Brain pericyte (primary cell): ENCODE data around the gene HBA1.
"Not testable (repeated sequence)": the region's sequence is repeated elsewhere in the genome, so short reads cannot be mapped to it uniquely, and the experiment has no call there.

ENCODE experiments used
- DNase-seq: peaks from one replicate; pipeline ENCODE4 v3.0.0-alpha.2; 2012; ENCODE audit warnings: low read depth, low spot score

The HBA1 gene

DNA sequence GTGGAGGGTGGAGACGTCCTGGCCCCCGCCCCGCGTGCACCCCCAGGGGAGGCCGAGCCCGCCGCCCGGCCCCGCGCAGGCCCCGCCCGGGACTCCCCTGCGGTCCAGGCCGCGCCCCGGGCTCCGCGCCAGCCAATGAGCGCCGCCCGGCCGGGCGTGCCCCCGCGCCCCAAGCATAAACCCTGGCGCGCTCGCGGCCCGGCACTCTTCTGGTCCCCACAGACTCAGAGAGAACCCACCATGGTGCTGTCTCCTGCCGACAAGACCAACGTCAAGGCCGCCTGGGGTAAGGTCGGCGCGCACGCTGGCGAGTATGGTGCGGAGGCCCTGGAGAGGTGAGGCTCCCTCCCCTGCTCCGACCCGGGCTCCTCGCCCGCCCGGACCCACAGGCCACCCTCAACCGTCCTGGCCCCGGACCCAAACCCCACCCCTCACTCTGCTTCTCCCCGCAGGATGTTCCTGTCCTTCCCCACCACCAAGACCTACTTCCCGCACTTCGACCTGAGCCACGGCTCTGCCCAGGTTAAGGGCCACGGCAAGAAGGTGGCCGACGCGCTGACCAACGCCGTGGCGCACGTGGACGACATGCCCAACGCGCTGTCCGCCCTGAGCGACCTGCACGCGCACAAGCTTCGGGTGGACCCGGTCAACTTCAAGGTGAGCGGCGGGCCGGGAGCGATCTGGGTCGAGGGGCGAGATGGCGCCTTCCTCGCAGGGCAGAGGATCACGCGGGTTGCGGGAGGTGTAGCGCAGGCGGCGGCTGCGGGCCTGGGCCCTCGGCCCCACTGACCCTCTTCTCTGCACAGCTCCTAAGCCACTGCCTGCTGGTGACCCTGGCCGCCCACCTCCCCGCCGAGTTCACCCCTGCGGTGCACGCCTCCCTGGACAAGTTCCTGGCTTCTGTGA lies at the start of gene HBA1:
HBA1 (plus strand) TSS at position 204 of the 906 bp plus-strand sequence; CDS start at position 241, 37 bp downstream.
- DNase-seq = not testable (repeated sequence)

GRCh38 chr16:129075-129474 lies 47.4 kb upstream of the HBA1 start:
- DNase-seq = no peak

GRCh38 chr16:130533-131173 lies 45.8 kb upstream of the HBA1 start:
- DNase-seq = no peak

- DNase-seq = no peak
These were observed 44.4 kb upstream of the HBA1 start for GRCh38 chr16:132120-132519.

DNA sequence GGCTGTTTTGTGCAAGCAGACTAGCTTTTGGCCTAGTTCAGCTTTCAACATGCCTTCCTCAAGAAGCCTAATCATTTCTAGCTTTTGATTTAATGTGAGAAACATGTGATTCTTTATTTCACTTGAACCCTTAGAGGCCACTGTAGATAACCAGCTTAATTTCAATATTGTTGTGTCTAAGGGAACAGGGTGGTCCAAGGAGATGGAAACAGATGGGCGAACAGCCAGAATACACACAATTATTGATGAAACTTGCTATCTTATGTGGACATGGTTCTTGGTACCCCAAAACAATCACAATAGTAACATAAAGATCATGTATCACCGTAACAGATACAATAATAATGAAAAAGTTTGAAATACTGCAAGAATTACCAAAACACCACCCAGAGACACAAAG lies 42.8 kb upstream of the HBA1 start:
- DNase-seq = no peak

- no peak for DNase-seq
These were observed 38.4 kb upstream of the HBA1 start for GRCh38 chr16:138049-138417.

DNA sequence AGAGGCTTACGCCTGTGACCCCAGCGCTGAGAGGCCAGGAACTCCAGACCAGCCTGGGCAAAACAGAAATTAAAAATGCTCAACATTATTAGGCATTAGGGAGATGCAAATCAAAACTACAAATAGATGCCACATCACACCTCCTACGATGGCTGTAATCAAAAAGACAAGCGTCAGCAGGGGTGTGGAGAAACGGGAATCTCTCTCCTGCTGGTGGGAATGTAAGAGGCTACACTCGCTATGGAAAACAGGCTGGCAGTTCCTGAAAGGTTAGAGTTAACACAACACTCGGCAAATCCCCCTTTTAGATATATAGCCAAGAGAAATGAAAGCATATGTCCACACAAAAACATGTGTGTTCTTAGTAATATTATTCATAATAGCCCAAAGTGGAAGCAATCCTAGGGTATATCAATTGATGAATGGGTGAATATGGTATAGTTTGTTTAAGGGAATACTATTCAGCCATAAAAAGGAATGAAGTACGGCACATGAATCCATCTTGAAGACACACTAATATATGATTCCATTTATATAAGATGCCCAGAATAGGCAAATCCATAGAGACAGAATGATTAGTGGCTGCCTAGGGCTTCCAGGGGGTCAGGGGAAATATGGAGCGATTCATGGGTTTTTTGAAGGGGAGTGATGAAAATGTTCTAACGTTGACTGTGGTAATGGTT lies 36.2 kb upstream of the HBA1 start:
- DNase-seq = no peak

GRCh38 chr16:142405-142967 lies 34.0 kb upstream of the HBA1 start:
- DNase-seq = no peak

GRCh38 chr16:143047-143446 lies 33.4 kb upstream of the HBA1 start:
- no peak for DNase-seq

DNA sequence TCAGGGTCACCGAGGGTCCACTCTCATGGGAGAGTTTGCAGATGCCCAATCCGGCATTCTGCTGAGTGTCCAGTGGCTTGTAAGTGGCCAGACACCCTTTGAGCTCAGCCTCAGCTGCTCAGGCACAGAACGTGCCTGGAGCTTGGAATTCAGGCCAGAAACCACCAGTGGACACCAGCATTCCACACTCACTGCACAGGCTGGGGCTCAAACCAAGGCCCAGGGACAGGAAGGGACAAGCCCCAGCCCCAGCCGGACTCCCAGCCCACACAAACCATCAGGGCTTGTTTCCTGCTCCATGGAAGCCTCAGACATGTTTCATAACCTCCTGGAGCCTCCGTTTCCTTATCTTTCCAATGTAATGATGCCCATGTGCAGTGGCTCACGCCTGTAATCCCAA lies 33.0 kb upstream of the HBA1 start:
- DNase-seq = no peak

- no peak for DNase-seq
These were observed 31.7 kb upstream of the HBA1 start for GRCh38 chr16:144797-145252.

- no peak for DNase-seq
These were observed 29.8 kb upstream of the HBA1 start for GRCh38 chr16:146646-147045.

- DNase-seq = no peak
These were observed 27.3 kb upstream of the HBA1 start for GRCh38 chr16:149024-149660.

DNA sequence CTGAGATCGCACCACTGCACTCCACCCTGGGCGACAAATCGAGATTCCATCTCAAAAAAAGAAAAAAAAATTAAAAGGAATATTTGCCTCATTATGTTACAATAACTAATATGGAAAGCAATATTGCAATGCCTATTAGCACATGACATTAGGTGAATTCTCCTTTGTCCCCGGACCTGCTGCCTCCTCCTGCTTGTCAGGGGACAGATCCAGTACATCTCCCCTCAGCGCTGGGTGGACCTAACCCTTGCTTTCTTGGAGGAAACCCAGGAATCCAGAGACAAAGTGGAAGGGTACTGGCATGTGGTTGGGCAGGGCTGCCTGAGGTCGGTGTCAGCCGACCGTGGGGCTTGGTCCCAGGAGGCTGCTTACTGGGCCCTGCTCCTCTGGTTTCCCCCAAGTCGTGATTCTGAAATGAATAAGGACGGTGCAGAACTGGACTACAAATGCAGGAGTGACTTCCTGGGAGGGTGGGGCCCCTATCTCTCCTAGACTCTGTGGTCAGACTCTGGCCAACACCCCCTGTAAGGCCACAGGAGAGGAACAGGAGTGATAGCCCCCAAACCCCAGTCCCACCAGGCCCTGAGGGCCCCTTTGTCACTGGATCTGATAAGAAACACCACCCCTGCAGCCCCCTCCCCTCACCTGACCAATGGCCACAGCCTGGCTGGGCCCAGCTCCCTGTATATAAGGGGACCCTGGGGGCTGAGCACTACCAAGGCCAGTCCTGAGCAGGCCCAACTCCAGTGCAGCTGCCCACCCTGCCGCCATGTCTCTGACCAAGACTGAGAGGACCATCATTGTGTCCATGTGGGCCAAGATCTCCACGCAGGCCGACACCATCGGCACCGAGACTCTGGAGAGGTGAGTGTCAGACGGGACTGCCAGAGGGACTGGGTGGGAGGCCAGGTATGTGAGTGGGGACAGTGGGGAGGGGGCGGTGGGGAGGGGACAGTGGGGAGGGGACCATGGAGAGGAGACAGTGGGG lies 24.0 kb upstream of the HBA1 start, which contains the start of gene HBZ:
HBZ (plus strand) TSS at position 504 of the 988 bp plus-strand sequence; CDS start at position 770, 266 bp downstream.
- DNase-seq = no peak

DNA sequence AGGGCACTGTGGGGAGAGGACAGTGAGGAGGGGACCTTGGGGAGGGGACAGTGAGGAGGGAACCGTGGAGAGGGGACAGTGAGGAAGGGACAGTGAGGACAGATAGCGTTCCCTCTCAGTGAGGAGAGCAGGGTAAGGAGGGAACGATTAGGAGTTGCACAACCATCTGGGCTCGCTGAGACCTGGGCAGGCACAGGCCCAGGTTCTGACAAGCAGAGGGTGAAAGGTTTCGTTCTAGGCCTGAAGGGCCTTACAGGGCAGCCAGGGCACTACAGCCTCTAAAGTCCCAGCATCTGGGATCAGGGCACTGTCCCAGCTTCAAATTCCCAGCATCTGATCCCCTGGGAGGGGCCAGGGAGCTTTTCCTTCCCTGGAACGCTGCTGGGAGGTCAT lies 23.4 kb upstream of the HBA1 start:
- DNase-seq = not testable (repeated sequence)

DNA sequence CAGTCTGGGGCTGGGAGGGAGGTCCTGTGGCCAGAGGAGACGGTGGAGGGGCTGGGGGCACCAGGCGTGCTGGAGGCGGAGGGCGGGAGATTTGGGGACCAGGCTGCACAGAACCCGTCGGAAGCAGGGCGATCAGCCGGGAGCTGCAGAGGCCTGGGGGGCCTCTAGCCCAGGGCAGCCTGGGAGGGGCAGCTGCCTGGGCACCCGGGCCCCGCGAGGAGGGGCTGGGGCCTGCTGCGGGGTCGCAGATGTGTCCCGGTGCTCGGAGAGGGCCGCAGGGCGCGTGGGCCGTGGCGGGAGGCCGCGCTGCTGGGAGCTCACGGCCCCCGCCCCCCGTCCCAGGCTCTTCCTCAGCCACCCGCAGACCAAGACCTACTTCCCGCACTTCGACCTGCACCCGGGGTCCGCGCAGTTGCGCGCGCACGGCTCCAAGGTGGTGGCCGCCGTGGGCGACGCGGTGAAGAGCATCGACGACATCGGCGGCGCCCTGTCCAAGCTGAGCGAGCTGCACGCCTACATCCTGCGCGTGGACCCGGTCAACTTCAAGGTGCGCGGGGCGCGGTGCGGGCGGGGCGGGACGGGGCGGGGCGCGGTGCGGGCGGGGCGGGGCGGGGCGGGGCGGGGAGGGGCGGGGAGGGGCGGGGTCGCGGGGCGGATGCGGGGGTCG lies 22.8 kb upstream of the HBA1 start:
- not testable (repeated sequence) for DNase-seq

DNA sequence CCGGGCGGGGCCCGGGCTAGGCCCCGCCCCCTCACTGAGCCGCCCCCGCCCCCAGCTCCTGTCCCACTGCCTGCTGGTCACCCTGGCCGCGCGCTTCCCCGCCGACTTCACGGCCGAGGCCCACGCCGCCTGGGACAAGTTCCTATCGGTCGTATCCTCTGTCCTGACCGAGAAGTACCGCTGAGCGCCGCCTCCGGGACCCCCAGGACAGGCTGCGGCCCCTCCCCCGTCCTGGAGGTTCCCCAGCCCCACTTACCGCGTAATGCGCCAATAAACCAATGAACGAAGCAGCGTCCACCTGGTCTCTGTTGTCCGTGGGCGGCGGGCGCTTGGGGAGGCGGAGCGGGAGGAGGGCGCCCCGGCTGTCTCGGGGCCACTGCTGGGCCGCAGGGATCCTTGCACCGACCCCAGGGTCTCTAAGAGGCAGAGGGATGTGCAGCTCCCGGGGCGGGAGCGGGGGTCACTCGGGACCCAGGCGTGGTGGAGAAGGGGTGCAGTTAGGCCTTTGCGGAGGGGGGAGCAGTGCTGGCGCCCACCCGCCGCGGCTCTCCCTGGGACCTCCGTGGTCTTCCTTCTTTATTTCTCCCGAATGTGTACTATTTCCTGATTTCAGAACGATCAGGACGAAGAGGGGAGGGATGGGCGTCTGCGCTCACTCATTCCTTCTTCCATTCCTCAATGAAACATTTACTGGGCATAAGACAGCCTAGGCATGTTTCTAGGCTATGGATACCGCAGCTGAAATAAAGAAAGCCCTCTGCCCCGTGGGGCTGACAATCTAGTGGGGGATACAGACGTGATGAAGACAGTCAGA lies 22.1 kb upstream of the HBA1 start:
- DNase-seq = no peak

DNA sequence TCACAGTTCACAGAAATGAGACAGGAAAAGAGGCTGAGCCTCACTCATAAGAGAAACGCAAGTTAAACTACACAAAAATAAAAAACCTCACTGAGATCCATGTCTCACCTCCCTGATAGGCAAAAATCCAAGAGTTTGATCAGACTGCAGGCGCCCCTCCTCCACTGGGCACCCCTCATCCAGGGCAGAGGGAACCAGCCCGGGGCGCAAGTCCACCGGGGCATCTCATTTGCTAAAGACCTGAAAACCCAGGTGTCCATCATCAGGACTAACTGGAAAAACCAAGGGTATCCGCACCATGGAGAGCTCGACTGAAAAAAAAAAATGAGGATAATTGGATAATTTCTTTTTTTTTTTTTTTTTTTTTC lies 21.5 kb upstream of the HBA1 start:
- DNase-seq = no peak
